GM21390 (cell line): Measurements from ENCODE around the gene GAST.

Experiments used
- ATAC-seq: cut with Tn5 transposase; IDR thresholded peaks from one replicate; pipeline ENCODE4 v1.9.1; 2021; ENCODE audit not compliant: unreplicated experiment

GAST gene

DNA sequence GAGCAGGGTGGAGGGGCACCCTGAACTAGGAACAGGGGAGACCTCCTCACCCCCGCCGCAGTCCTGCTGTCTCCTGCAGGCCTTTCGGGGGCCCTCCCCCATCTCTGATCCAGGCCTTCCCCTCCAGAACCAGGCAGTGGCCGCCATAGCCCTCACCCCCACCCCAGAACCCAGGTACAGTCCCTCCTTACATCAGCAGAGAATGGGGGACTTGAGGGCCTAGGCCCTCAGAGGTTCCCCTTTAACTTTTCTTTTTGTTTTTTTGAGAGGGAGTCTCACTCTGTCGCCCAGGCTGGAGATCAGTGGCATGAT, 26.6 kb downstream of the GAST start:
- ATAC-seq, result no peak

GRCh38 chr17:41739661-41740352, 27.7 kb downstream of the GAST start:
- ATAC-seq, result no peak

- ATAC-seq, result no peak
Observed at GRCh38 chr17:41740506-41740905, 28.4 kb downstream of the GAST start.

GRCh38 chr17:41741709-41742108, 29.6 kb downstream of the GAST start:
- no peak for ATAC-seq

DNA sequence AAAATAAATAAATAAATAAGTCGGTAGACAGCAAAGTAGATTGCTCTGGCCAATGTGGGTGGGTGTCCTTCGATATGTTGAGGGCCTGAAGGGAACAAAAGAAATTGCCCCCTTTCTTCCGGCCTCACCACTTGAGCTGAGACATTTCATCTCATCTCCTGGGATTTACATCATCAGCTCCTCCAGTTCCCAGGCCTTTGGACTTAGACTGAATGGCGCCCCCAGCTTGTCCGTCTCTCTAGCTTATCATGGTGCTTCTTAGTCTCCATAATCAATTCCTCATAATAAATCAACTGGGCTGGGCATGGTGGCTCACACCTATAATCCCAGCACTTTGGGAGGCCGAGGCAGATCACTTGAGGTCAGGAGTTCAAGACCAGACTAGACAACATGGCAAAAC, 36.1 kb downstream of the GAST start:
- no peak for ATAC-seq

DNA sequence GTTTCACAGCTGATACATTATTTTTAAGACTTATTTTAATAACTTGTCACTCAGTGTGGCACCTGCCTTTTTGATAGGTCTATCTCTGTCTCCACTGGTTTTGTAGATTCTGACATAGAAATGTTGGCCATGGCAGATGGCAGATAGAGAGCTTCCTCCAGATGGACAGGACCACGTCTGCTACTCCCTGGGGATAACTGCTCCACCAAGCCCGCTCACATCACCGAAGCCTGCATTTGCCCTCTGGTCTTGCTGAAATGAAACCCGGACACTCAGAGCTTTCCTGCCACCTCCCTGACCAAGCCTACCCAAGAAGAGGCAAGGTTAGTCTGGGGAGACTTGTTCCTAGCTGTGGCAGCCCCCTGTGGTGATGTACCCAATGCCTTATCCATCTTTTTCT, 38.7 kb downstream of the GAST start:
- no peak for ATAC-seq

- ATAC-seq, result no peak
Observed at GRCh38 chr17:41751288-41751687, 39.2 kb downstream of the GAST start.

DNA sequence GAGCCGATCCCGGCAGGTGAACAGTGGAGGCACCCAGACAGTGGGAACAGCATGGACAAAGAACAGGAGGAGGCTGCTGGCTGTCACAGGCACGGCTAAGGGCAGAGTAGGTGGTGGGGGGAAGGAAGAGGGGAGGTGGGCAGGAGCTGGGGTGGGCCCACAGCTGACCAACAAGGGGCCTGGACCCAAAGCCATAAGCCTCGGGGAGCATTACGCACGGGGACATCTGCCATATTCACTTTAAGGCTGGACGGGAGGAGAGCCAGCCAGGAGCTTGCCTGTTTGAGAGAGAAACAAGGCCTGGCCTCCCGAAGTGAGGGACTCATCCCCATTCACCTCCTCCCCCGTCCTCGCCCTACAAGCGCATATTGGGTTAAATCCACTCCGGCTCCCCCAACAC, 41.9 kb downstream of the GAST start:
- no peak for ATAC-seq

GRCh38 chr17:41758601-41759000, 46.5 kb downstream of the GAST start:
- ATAC-seq, result no peak

- no peak for ATAC-seq
Observed at GRCh38 chr17:41760878-41761277, 48.7 kb downstream of the GAST start.

- no peak for ATAC-seq
Observed at GRCh38 chr17:41762391-41762790, 50.3 kb downstream of the GAST start.

DNA sequence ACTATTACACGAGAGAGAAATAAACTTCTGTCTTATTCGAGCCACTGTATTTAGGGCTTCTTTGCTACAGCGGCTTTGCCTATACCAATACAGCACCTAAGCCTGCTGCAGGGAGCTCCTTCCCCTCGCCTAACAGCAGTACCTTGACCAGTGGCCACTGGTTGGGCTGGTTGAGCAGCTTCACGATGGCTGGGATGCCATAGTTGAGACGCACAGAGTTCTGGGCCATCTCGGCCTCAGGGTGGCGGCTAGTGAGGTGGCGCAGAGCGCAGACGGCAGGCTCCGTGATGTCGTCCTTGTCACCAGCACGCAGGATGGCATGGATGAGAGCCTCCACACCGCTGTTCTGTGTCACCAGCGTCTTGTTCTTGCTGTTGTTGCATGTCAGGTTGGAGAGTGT, 50.7 kb downstream of the GAST start:
- ATAC-seq, result no peak

- ATAC-seq, result no peak
Observed at GRCh38 chr17:41763327-41763726, 51.2 kb downstream of the GAST start.
